CD4-positive, CD25-positive, alpha-beta regulatory T cell (primary cell): Measurements from ENCODE around the gene TAPBP. TPM values are rescaled to one million over a fixed set of nuclear protein-coding genes. Genes with fewer than 3 reads are reported as not detected.
"Not testable (repeated sequence)": the region's sequence is repeated elsewhere in the genome, so short reads cannot be mapped to it uniquely, and the experiment has no call there.

Experiments used
- ATAC-seq, 2 donors: fragments of 150-1000 bp; cut with Tn5 transposase; one replicate each; pipeline ENCODE4 v1.10.0; 2021; ENCODE audit warnings: low read depth in 2 of 2, moderate number of reproducible peaks in 2 of 2, moderate library complexity in 1 of 2
- DNase-seq, 3 donors: peaks; one replicate each; pipeline versions ENCODE4 v3.0.0 to v3.0.0-alpha.2; 2012 to 2022; ENCODE audit warnings: mixed read lengths in 1 of 3
- H3K27ac ChIP-seq: one replicate; pipeline ENCODE4 v1.7.0; 2013; ENCODE audit warnings: mild to moderate bottlenecking, low read length; ENCODE audit not compliant: insufficient read depth, poor library complexity, severe bottlenecking
- H3K27me3 ChIP-seq: one replicate; pipeline ENCODE4 v1.7.0; 2013; ENCODE audit warnings: low read length; ENCODE audit not compliant: control insufficient read depth, insufficient read depth
- H3K36me3 ChIP-seq: one replicate; pipeline ENCODE4 v1.7.0; 2013; ENCODE audit warnings: mild to moderate bottlenecking, low read length, moderate library complexity; ENCODE audit not compliant: control insufficient read depth, insufficient read depth
- H3K4me1 ChIP-seq: 2 replicates; pipeline ENCODE4 v1.7.0; 2013; ENCODE audit warnings: mild to moderate bottlenecking, low read length; ENCODE audit not compliant: insufficient read depth, control insufficient read depth, poor library complexity, severe bottlenecking
- H3K4me3 ChIP-seq: one replicate; pipeline ENCODE4 v1.7.0; 2013; ENCODE audit warnings: low read depth, mild to moderate bottlenecking, low read length, moderate library complexity
- H3K9me3 ChIP-seq, 2 experiments: 1 replicate in 1 of 2; 2 replicates in 1 of 2; pipeline ENCODE4 v1.7.0; 2013; ENCODE audit warnings: low read length in 2 of 2, mild to moderate bottlenecking in 1 of 2, moderate library complexity in 1 of 2; ENCODE audit not compliant: control insufficient read depth in 2 of 2
- H3K27ac Mint-ChIP-seq, 3 donors: one replicate each; pipeline ENCODE4 v1.8.0; 2020 to 2022; ENCODE audit warnings: mild to moderate bottlenecking in 3 of 3, mixed read lengths in 3 of 3, moderate library complexity in 2 of 3
- H3K27me3 Mint-ChIP-seq: one replicate; pipeline ENCODE4 v1.8.0; 2022; ENCODE audit warnings: mild to moderate bottlenecking, mixed read lengths
- H3K36me3 Mint-ChIP-seq: one replicate; pipeline ENCODE4 v1.8.0; 2020; ENCODE audit warnings: mixed read lengths
- H3K4me1 Mint-ChIP-seq, 4 donors: one replicate each; pipeline ENCODE4 v1.8.0; 2020 to 2022; ENCODE audit warnings: mixed read lengths in 4 of 4, mild to moderate bottlenecking in 1 of 4
- H3K4me3 Mint-ChIP-seq, 4 donors: one replicate each; pipeline ENCODE4 v1.8.0; 2020 to 2022; ENCODE audit warnings: mild to moderate bottlenecking in 4 of 4, mixed read lengths in 4 of 4, moderate library complexity in 3 of 4
- H3K9me3 Mint-ChIP-seq, 7 donors: one replicate each; pipeline ENCODE4 v1.8.0; 2020 to 2022; ENCODE audit warnings: mixed read lengths in 7 of 7, mild to moderate bottlenecking in 3 of 7, moderate library complexity in 2 of 7
- polyA plus RNA-seq, 4 donors: library from polyadenylated mRNA; unstranded; fragments of 300-500 nt; fragmentation: Illumina TruSeq; gene quantifications; one replicate each; pipeline ENCODE4 v1.2.3, GENCODE V29; 2021
- total RNA-seq: library from RNA; stranded (reverse); gene quantifications from one replicate; pipeline ENCODE4 v1.2.3, GENCODE V29; 2022

TAPBP gene
- total and polyA plus RNA-seq, 5 donors from 2014 or later, result 251 to 314 (median 266) TPM

GRCh38 chr6:33288141-33288920 lies 25.5 kb downstream of the TAPBP start:
- no peaks in the 10 kb centered on the region for H3K9me3 ChIP-seq
- H3K27me3 ChIP-seq, result no peaks in the 10 kb centered on the region
- Mint-ChIP-seq H3K27me3 (no peaks in the 10 kb centered on the region), H3K36me3 (peaks cover 19% of the 10 kb centered on the region), H3K27ac (peak overlapping the region; percentile 89 to 98 (median 95)), H3K4me1 (peaks cover 13 to 53% (median 27%) of the 10 kb centered on the region in 4 donors), H3K4me3 (peak overlapping the region; percentile 93 to 99 (median 98)), H3K9me3 (no peaks in the 10 kb centered on the region)
- DNase-seq (no peak), ATAC-seq (no peak)
- H3K4me1 ChIP-seq, result peaks cover 26% of the 10 kb centered on the region
- peak overlapping the region; percentile 88 for H3K4me3 ChIP-seq
- H3K27ac ChIP-seq, result peak overlapping the region; percentile 81
- H3K36me3 ChIP-seq, result peaks cover 38% of the 10 kb centered on the region

GRCh38 chr6:33286946-33287914 lies 26.6 kb downstream of the TAPBP start:
- Histone ChIP-seq H3K4me3 (no peak overlapping the region), H3K27me3 (no peaks in the 10 kb centered on the region), H3K36me3 (peaks cover 37% of the 10 kb centered on the region), H3K9me3 (no peaks in the 10 kb centered on the region), H3K4me1 (peaks cover 26% of the 10 kb centered on the region), H3K27ac (no peak overlapping the region)
- ATAC-seq (no peak), DNase-seq (no peak)
- Mint-ChIP-seq H3K27ac (peak overlapping the region in 1 of 3 donors; percentile 69), H3K9me3 (no peaks in the 10 kb centered on the region), H3K4me3 (peak overlapping the region; percentile 90 to 99 (median 96)), H3K4me1 (peaks cover 13 to 50% (median 27%) of the 10 kb centered on the region in 4 donors), H3K36me3 (peaks cover 19% of the 10 kb centered on the region), H3K27me3 (no peaks in the 10 kb centered on the region)

DNA sequence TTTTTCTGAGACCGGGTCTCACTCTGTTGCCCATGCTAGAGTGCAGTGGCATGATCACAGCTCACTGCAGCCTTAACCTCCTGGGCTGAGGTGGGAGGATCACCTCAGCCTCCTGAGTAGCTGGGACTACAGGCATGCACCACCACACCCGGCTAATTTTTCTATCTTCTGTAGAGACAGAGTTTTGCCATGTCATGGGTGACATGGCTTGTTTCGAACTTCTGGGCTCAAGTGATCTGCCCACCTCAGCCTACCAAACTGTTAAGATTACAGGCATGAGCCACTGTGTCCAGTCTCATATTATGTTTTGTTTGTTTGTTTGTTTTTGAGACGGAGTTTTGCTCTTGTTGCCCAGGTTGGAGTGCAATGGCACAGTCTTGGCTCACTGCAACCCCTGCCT lies 28.7 kb downstream of the TAPBP start:
- peaks cover 21% of the 10 kb centered on the region for H3K4me1 ChIP-seq
- peaks cover 9 to 44% (median 19%) of the 10 kb centered on the region in 4 donors for H3K4me1 Mint-ChIP-seq
- peak overlapping the region in 1 of 3 donors; percentile 20 for H3K27ac Mint-ChIP-seq
- not testable (repeated sequence) for H3K27ac ChIP-seq, H3K4me3 ChIP-seq, DNase-seq, H3K4me3 Mint-ChIP-seq, H3K27me3 ChIP-seq, H3K9me3 ChIP-seq, ATAC-seq, H3K9me3 Mint-ChIP-seq, H3K27me3 Mint-ChIP-seq
- H3K36me3 Mint-ChIP-seq, result peaks cover 19% of the 10 kb centered on the region
- H3K36me3 ChIP-seq, result peaks cover 37% of the 10 kb centered on the region

- Histone ChIP-seq H3K9me3 (no peaks in the 10 kb centered on the region), H3K4me3 (no peak overlapping the region), H3K4me1 (peaks cover 42% of the 10 kb centered on the region), H3K36me3 (peaks cover 40% of the 10 kb centered on the region), H3K27ac (no peak overlapping the region), H3K27me3 (no peaks in the 10 kb centered on the region)
- no peaks in the 10 kb centered on the region for H3K9me3 Mint-ChIP-seq
- peak overlapping the region in 1 of 4 donors; percentile 94 for H3K4me3 Mint-ChIP-seq
- H3K27me3 Mint-ChIP-seq, result no peaks in the 10 kb centered on the region
- peaks cover 7% of the 10 kb centered on the region for H3K36me3 Mint-ChIP-seq
- ATAC-seq (no peak), DNase-seq (no peak)
- H3K27ac Mint-ChIP-seq, result peak overlapping the region in 2 of 3 donors; percentile 77 to 82
- H3K4me1 Mint-ChIP-seq, result peaks cover 0 to 44% (median 11%) of the 10 kb centered on the region in 4 donors
Measured at GRCh38 chr6:33280539-33280938, 33.3 kb downstream of the TAPBP start.

GRCh38 chr6:33279971-33280511 lies 33.8 kb downstream of the TAPBP start:
- Mint-ChIP-seq H3K27me3 (no peaks in the 10 kb centered on the region), H3K4me3 (peak overlapping the region in 2 of 4 donors; percentile 46 to 94), H3K9me3 (no peaks in the 10 kb centered on the region), H3K36me3 (peaks cover 8% of the 10 kb centered on the region), H3K27ac (peak overlapping the region in 1 of 3 donors; percentile 82), H3K4me1 (peaks cover 0 to 49% (median 13%) of the 10 kb centered on the region in 4 donors)
- Histone ChIP-seq H3K4me3 (no peak overlapping the region), H3K9me3 (no peaks in the 10 kb centered on the region), H3K27ac (no peak overlapping the region), H3K4me1 (peaks cover 47% of the 10 kb centered on the region), H3K27me3 (no peaks in the 10 kb centered on the region), H3K36me3 (peaks cover 45% of the 10 kb centered on the region)
- DNase-seq (no peak), ATAC-seq (no peak)

- Histone ChIP-seq H3K27me3 (no peaks in the 10 kb centered on the region), H3K36me3 (peaks cover 48% of the 10 kb centered on the region), H3K4me3 (no peak overlapping the region), H3K9me3 (no peaks in the 10 kb centered on the region), H3K4me1 (peaks cover 54% of the 10 kb centered on the region), H3K27ac (peak overlapping the region; percentile 87)
- peaks cover 14% of the 10 kb centered on the region for H3K36me3 Mint-ChIP-seq
- peaks cover 0 to 57% (median 21%) of the 10 kb centered on the region in 4 donors for H3K4me1 Mint-ChIP-seq
- ATAC-seq (no peak), DNase-seq (no peak)
- H3K27ac Mint-ChIP-seq, result no peak overlapping the region
- peak overlapping the region; percentile 51 to 94 (median 92) for H3K4me3 Mint-ChIP-seq
- H3K27me3 Mint-ChIP-seq, result no peaks in the 10 kb centered on the region
- H3K9me3 Mint-ChIP-seq, result no peaks in the 10 kb centered on the region
Measured at GRCh38 chr6:33279257-33279695, 34.6 kb downstream of the TAPBP start.

DNA sequence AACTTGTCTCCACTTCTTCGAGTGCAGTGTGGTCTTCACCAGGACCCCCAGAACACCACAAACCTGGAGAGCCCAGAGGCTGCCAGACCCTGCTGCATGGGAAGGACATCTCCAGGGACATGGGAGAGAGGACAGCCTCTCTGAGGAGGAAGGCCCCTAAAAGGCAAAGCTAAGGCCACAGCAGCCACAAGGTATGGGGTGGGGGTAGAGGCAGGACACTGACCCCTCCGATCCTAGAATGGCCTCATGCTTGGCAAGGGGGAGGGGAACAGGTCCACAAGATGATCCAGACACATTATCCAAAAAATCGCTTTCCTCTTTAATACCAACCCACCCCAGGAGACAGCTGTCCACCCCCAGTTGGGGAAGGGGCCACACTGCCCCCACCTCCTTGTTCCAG lies 35.1 kb downstream of the TAPBP start:
- Histone ChIP-seq H3K27me3 (no peaks in the 10 kb centered on the region), H3K36me3 (peaks cover 53% of the 10 kb centered on the region), H3K4me1 (peaks cover 59% of the 10 kb centered on the region), H3K27ac (peak overlapping the region; percentile 87), H3K4me3 (no peak overlapping the region), H3K9me3 (no peaks in the 10 kb centered on the region)
- DNase-seq, result no peak
- Mint-ChIP-seq H3K27me3 (no peaks in the 10 kb centered on the region), H3K9me3 (no peaks in the 10 kb centered on the region), H3K4me3 (peak overlapping the region; percentile 80 to 94 (median 92)), H3K36me3 (peaks cover 14% of the 10 kb centered on the region), H3K27ac (peak overlapping the region in 1 of 3 donors; percentile 99), H3K4me1 (peaks cover 0 to 60% (median 23%) of the 10 kb centered on the region in 4 donors)
- no peak for ATAC-seq
